ENCODE data around the gene PMM2. TPM values are rescaled to one million over a fixed set of nuclear protein-coding genes. Genes with fewer than 3 reads are reported as not detected.

PMM2 gene
- total RNA-seq, 1 experiment from 2014 or later = 36.3 TPM

DNA sequence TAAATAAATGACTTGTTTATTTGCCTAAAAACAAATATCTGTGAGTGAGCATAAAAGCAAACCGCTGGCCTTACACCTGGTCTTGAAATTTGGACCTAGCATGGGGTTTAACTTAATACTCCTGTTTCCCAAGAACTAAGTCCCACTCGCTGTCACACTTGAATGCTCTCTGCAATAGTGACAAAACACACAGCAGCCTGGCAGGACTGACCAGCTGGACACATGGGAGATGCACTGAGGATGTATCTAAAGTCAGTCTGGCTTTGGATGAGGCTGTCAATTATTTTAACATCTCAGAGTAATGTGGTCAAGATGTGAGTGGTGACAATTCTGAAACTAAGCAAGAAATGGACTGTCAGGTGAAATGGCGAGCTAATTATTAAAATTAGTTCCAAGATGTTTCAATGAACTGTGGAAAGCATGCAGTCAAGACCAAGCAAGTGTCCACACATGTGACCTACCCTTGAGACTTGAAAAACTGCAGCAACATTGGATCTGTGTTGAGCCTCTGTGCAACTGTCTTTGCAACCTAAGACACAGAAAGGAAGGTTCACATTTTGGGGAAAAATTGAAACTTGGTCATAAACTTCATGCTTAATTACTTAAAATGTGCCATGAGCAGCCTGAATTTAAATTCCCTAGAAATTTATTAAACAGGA is 101.2 kb downstream of the PMM2 start:
- in situ Hi-C loops (cut with HindIII; ENCODE audit: low sequenced_read_pairs) = no loop called here

More for the DNA sequence above, 101.2 kb downstream of the PMM2 start:
- no peak for DNase-seq (ENCODE audit: low spot score)

Other genes starting within 250 kb of the PMM2 start
- gene TMEM114, start 207.3 kb upstream of the PMM2 start, total RNA-seq (2014; rRNA removed; shearing (Covaris generic)) = not detected in 2 replicates
- 9.1 and 19.8 TPM in 2 replicates for gene METTL22, start 176.1 kb upstream of the PMM2 start, total RNA-seq (2014; rRNA removed; shearing (Covaris generic))
- gene ABAT, start 123.2 kb upstream of the PMM2 start, total RNA-seq (2014; rRNA removed; shearing (Covaris generic)) = 7.2 and 8.0 TPM in 2 replicates
- 9.0 and 14.3 TPM in 2 replicates for gene TMEM186, start 200 bp upstream of the PMM2 start, total RNA-seq (2014; rRNA removed; shearing (Covaris generic))
- 114 and 150 TPM in 2 replicates for gene CARHSP1, start 71.2 kb downstream of the PMM2 start, total RNA-seq (2014; rRNA removed; shearing (Covaris generic))
- not detected in 2 replicates for gene LITAFD, start 84.5 kb downstream of the PMM2 start, total RNA-seq (2014; rRNA removed; shearing (Covaris generic))
- 20.3 and 29.2 TPM in 2 replicates for gene USP7, start 166.1 kb downstream of the PMM2 start, total RNA-seq (2014; rRNA removed; shearing (Covaris generic))

Data from G401 (cell line).